GM19023 (cell line): Measurements from ENCODE around the gene SCN4B.
A peak's percentile ranks its signal among the peaks of the same experiment; 100 is the strongest.

Experiments
- ATAC-seq: cut with Tn5 transposase; IDR thresholded peaks from one replicate; pipeline ENCODE4 v1.9.1; 2021; ENCODE audit warnings: mild to moderate bottlenecking, moderate library complexity; ENCODE audit not compliant: unreplicated experiment

Gene SCN4B

DNA sequence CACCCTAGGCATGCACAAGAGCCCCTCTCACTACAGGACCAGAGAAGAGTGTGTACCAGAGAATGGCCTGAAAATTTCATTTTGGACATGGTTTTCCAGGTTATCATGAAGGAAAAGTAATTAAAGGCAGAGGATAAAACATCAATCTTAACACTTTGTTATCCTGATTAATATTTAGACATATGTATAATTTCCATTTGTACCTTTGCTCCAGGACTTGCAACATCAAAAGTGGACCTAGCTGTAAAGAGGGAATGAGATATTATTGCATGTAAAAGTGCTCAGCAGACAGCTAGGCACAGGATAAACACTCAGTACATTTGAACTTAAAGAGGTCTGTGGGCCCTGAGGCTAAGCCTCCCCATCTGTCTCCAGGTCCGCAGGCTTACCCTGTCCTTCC lies 2.0 kb upstream of the SCN4B start:
- no peak for ATAC-seq

GRCh38 chr11:118153976-118154375 lies 1.4 kb upstream of the SCN4B start:
- ATAC-seq = no peak

DNA sequence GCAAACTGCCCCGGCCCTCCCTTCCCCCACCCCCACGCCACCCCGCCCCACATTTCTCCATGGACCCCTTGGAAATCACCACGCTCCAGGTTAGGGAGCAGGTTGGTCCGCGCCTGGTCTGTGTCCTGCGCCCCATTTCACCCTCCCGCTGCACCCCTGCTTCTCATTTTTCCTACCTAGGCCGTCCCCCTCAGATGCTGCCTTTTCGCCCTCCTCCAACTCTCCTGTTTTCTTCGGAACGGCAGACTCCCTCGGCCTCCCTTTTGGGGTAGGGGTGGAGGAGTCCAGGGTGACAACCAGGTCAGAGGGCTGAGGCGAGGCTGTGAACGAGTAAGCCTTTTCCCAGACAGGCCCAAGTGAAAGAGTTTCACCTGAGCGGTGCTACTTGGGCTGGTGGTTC lies 893 bp upstream of the SCN4B start:
- ATAC-seq = no peak

GRCh38 chr11:118152020-118152551 lies 537 bp downstream of the SCN4B start:
- no peak for ATAC-seq

- ATAC-seq = no peak
Observed at GRCh38 chr11:118151431-118151830, 1.2 kb downstream of the SCN4B start.

DNA sequence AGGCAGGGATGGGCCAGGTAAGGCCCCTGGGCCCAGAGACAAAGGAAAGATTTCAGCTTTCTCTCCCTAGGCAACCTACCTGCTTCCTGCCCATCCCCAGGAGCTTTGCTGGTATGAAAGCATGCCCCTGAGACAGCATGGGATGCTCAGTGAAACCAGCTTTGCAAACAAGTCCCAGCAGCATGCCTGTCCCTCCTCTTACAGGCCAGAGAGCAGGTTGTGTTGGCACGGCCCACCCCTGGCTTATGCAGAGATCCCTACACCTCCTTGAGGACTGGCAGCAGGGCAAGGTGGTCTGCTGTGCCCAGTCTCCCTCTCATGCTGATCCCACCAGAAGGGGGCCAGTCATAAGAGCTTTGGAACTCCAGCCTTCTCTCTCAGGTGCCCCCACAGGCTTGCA lies 3.1 kb downstream of the SCN4B start:
- no peak for ATAC-seq

DNA sequence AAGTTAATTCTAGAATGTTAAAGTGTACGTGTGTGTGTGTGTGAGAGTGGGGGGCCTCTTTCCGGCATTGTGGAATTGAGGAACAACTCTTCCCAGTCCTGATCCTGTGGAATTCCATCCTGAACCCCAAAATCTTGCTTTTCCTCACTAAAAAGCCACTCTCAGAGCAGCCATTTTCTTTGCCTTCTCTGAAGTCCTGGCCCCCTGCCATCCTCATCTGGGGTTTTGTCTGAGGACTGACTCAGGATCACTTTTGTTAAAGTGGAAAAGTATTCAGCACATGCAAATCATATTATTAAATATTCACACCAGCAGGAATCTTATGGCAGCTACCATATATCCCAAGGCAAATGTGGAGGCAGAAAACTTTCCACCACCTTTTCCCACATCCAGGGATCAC lies 3.8 kb downstream of the SCN4B start:
- no peak for ATAC-seq

DNA sequence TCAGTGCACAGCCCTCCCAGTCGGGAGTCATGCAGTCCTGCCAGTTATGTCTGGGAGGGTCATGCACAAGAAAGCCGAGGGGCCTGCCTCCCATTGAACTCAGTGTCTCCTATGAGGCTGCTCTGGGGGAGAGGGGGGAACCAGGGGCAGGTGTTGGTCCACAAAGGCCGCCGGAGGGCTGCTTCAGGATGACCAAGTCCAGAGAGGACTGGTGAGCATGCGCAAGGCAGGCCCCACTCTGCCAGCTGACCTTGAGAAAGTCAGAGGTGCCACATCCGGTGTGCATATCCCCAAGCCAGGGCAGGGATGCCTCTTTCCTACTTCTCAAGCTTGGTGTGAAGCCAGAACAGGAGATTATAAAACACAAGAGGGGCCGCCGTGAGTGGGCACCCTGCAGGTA lies 4.4 kb downstream of the SCN4B start:
- no peak for ATAC-seq

GRCh38 chr11:118147502-118147901 lies 5.1 kb downstream of the SCN4B start:
- no peak for ATAC-seq

GRCh38 chr11:118146554-118146953 lies 6.1 kb downstream of the SCN4B start:
- ATAC-seq = no peak

DNA sequence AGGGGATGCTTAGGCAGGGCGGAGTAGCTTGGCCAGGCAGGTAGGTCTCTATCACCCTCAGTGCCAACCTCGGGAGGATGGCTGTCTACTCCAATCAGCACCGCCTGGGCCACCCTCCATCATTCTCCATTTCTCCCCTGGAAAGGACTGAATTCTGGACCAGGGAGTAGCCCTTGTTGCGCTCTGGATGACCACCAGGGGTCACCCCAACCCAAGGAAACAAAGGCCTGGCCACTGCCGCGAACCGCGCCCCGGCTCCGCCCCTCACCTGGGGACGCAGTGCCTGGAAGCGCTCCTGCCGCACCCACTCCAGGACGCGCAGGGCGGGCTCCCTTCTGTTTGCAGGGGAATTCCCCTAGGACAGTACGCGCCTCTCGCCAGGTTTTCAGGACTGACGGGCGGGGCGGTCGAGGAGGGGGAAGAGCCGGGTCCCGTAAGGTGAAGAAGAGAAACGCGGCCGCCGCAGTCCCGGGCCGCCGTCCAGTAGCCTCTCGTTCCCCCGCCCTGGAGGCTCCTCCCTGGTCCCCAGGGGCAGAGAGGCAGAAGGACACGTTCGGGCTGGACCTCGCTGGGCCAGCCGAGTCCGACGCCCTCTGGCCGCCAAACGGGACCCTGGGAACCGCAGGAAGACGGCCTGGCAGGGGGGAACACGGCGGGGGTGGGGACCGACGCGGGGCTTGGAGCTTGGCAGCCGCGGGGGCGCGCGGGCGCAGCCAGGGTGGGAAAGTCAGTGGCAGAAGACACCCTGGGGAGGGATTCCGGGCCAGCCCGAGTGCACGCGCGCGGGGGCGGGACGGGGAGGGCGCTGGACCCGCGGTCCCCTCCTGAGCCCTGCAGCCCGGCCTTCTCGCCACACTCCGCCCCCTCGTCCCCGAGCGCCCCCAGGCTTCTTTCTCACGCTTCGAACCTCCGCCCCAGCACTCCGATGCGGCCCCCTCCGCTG lies 7.1 kb downstream of the SCN4B start:
- ATAC-seq = peak; percentile 80

GRCh38 chr11:118144301-118145268 lies 8.0 kb downstream of the SCN4B start:
- no peak for ATAC-seq

DNA sequence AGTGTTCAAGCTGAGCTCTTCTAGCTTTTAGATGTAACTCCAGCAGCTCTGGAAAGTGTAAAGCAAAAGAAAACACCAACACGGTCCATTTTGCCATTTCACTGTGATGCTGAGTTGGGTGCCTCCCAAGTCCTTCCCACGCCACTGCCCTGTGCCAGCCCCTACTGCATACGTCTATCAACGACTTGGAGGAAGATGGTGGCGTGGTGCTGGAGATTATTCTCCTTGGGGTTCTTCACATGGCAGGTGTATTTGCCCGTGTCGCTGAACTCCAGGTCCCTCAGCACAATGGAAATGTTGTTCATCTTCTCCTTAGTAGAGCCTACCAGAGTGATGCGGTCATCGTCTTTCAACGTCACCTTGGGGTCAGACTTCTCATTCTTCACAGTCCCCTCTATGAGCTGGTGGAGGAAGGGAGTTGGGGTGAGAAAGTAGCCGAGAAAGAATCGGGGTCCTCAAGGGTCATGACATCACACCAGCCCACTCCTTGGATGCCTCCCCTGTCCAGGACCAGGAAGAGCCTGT lies 8.9 kb downstream of the SCN4B start:
- no peak for ATAC-seq

DNA sequence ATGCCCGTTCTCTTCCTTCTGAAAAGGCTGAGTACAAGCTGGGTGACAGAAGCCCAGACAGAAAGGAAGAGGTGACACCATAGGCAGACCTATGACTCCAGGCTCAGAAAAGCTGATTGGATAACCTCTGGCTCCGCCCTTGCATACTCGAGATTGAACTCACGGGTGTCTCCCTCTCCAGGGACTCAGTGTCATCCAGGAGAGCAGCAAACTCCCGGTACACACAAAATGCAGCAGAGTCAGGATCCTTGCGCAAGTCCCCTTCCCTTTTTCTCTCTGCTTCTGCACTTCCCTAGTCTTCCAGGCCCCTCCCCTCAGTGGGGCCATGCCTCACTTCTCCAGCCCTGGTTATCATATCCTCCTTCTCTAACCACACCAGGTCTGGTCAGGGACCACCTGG lies 9.8 kb downstream of the SCN4B start:
- ATAC-seq = no peak

DNA sequence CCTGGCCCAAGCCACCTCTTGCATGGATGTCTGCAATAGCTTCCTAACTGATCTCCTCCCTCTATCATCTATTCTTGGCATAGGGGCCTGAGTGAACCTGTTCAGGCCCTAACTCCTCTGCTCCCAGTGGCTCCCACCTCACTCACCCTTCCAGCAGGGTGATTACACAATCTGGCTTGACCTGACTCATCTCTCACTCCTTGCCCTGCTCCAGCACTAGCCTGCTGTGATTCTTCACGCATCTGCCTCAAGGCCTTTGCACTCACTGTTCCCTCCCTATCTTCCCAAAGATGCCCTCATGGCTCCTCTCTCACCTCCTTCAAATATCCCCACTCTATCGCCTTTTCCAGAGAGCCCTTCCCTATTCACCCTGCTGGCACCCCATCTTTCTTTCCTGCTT lies 10.5 kb downstream of the SCN4B start:
- no peak for ATAC-seq

DNA sequence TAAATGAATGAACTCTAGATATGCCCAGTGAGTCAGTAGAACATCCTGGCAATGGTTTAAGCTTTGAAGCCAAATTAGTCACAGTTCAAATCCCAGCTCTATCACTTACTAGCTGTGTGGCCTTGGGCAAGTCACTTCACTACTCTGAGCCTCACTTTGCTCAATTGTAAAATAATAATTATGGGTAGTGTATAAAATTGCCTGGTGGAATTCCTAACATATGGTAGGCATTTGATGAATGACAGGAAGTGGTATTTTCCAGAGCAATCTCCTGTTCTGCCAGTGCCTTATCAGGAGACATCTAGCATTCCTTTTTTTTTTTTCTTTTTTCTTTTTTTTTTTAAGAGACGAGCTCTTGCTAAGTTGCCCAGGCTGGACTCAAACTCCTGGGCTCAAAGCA lies 13.0 kb downstream of the SCN4B start:
- ATAC-seq = no peak

DNA sequence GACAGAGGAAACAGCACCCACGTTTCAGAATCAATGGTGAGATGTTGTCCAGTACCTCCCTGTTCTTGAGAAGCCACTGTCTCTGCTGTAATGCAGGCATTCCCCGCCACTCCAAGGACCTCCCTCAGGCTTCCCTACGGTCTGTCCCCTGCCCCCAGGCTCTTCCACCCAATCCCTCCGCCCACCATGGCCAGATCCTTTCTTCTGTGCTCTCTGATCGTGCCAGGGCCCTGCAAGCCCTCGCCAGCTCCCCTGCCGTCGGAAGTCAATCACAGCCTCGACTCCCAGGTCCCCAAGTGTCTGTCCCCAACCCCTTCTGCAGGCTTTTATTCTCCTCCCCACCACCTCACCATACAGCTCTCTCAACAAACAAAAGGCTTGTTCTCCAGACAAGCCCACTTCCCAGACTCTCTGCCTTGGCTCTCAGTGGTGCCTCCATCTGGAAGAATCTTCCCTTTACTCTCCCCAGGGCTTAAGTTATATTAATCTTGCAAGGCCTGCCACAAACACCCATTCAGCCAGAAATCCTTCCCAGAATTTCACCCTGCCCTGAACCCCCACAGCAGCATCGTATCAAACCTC lies 13.7 kb downstream of the SCN4B start:
- ATAC-seq = no peak

GRCh38 chr11:118136801-118137200 lies 15.8 kb downstream of the SCN4B start:
- ATAC-seq = no peak

- ATAC-seq = no peak
Observed at GRCh38 chr11:118136341-118136740, 16.3 kb downstream of the SCN4B start.

- no peak for ATAC-seq
Observed at GRCh38 chr11:118135796-118136165, 16.8 kb downstream of the SCN4B start.
